TTC549 (cell line): Measurements from ENCODE around the gene ATG10.
"Not testable (repeated sequence)": the region's sequence is repeated elsewhere in the genome, so short reads cannot be mapped to it uniquely, and the experiment has no call there.

ENCODE experiments used
- FAIRE-seq: peaks from 2 replicates; lab custom pipeline; 2012; peaks lifted over from hg19 to GRCh38; lab: Jason Lieb, UNC

Gene ATG10

GRCh38 chr5:81983148-81983547 is 11.3 kb downstream of the ATG10 start:
- FAIRE-seq = not testable (repeated sequence)

GRCh38 chr5:81983563-81983962 is 11.7 kb downstream of the ATG10 start:
- FAIRE-seq = not testable (repeated sequence)

GRCh38 chr5:81986126-81986525 is 14.3 kb downstream of the ATG10 start:
- FAIRE-seq = no peak

GRCh38 chr5:81989204-81989603 is 17.4 kb downstream of the ATG10 start:
- no peak for FAIRE-seq

- FAIRE-seq = no peak
These were observed 22.9 kb downstream of the ATG10 start for GRCh38 chr5:81994679-81995078.

GRCh38 chr5:81995407-81995806 is 23.6 kb downstream of the ATG10 start:
- no peak for FAIRE-seq

- no peak for FAIRE-seq
These were observed 32.7 kb downstream of the ATG10 start for GRCh38 chr5:82004511-82004910.

- FAIRE-seq = not testable (repeated sequence)
These were observed 38.0 kb downstream of the ATG10 start for GRCh38 chr5:82009869-82010268.

GRCh38 chr5:82010696-82011095 is 38.9 kb downstream of the ATG10 start:
- no peak for FAIRE-seq

- FAIRE-seq = no peak
These were observed 39.9 kb downstream of the ATG10 start for GRCh38 chr5:82011761-82012160.

- FAIRE-seq = not testable (repeated sequence)
These were observed 42.8 kb downstream of the ATG10 start for GRCh38 chr5:82014644-82015043.

GRCh38 chr5:82018462-82018861 is 46.6 kb downstream of the ATG10 start:
- no peak for FAIRE-seq

- no peak for FAIRE-seq
These were observed 47.7 kb downstream of the ATG10 start for GRCh38 chr5:82019342-82020138.

- FAIRE-seq = no peak
These were observed 50.7 kb downstream of the ATG10 start for GRCh38 chr5:82022499-82022898.

GRCh38 chr5:82023644-82024043 is 51.8 kb downstream of the ATG10 start:
- no peak for FAIRE-seq

- FAIRE-seq = no peak
These were observed 59.6 kb downstream of the ATG10 start for GRCh38 chr5:82031220-82032119.

- FAIRE-seq = not testable (repeated sequence)
These were observed 71.1 kb downstream of the ATG10 start for GRCh38 chr5:82042894-82043293.

GRCh38 chr5:82044010-82044409 is 72.2 kb downstream of the ATG10 start:
- FAIRE-seq = no peak

- FAIRE-seq = no peak
These were observed 73.9 kb downstream of the ATG10 start for GRCh38 chr5:82045554-82046275.

- no peak for FAIRE-seq
These were observed 74.4 kb downstream of the ATG10 start for GRCh38 chr5:82046276-82046647.

- no peak for FAIRE-seq
These were observed 79.1 kb downstream of the ATG10 start for GRCh38 chr5:82050955-82051354.

GRCh38 chr5:82054004-82054710 is 82.3 kb downstream of the ATG10 start:
- no peak for FAIRE-seq
